Mesothelial cell of epicardium (in vitro differentiated cells): Measurements from ENCODE around the gene ITFG2. TPM values are rescaled to one million over a fixed set of nuclear protein-coding genes. Genes with fewer than 3 reads are reported as not detected.

Experiments
- DNase-seq, 2 experiments: peaks; one replicate each; pipeline ENCODE4 v3.0.0; 2021; ENCODE audit warnings: low spot score in 2 of 2; ENCODE audit not compliant: unreplicated experiment in 2 of 2
- H3K27ac Mint-ChIP-seq: 2 replicates; pipeline ENCODE4 v1.8.0; 2021; ENCODE audit warnings: mixed read lengths
- H3K27me3 Mint-ChIP-seq: 2 replicates; pipeline ENCODE4 v1.8.0; 2021; ENCODE audit warnings: low read depth, mixed read lengths
- H3K36me3 Mint-ChIP-seq: 2 replicates; pipeline ENCODE4 v1.8.0; 2021; ENCODE audit warnings: mixed read lengths
- H3K4me1 Mint-ChIP-seq: 2 replicates; pipeline ENCODE4 v1.8.0; 2021; ENCODE audit warnings: mixed read lengths
- H3K4me3 Mint-ChIP-seq: 2 replicates; pipeline ENCODE4 v1.8.0; 2021; ENCODE audit warnings: mild to moderate bottlenecking, moderate library complexity, mixed read lengths
- H3K9me3 Mint-ChIP-seq: 2 replicates; pipeline ENCODE4 v1.8.0; 2021; ENCODE audit warnings: mixed read lengths
- CTCF ChIP-seq: fragments of 200-600 bp; sonication (generic); IDR thresholded peaks from one replicate; pipeline ENCODE4 v1.5.0; 2021; ENCODE audit warnings: antibody characterized with exemption; ENCODE audit not compliant: unreplicated experiment
- total RNA-seq: library from RNA; stranded (reverse); gene quantifications from 3 replicates; pipeline ENCODE4 v1.2.1, GENCODE V29; 2021

Gene ITFG2
- total RNA-seq, 1 donor from 2014 or later, result 57.4 TPM

DNA sequence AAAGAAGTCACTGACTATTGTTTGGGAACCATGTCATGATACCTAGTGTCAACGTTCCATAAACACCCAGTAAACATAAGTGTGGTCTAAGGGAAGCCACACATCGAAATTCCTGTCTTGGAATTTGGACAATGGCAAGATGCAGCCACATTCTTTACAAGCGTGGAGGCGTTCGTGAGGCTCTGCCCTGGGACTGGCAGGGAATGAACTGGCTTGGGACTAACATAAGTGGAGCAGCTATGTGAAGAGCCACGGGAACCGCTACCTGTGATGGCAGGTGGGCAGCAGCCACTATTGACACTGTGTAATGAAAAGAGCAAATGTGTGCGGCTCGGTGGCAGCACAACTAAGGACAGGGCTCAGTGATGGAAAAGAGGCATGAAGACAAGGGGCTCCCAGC is 32.3 kb downstream of the ITFG2 start:
- H3K4me3 Mint-ChIP-seq, result no peak overlapping the region
- no peak for DNase-seq
- H3K27me3 Mint-ChIP-seq, result no peaks in the 10 kb centered on the region
- no peaks in the 10 kb centered on the region for H3K9me3 Mint-ChIP-seq
- TF ChIP-seq CTCF, result no peak
- peaks cover 4% of the 10 kb centered on the region for H3K36me3 Mint-ChIP-seq
- no peak overlapping the region for H3K27ac Mint-ChIP-seq
- H3K4me1 Mint-ChIP-seq, result peaks cover 8% of the 10 kb centered on the region

DNA sequence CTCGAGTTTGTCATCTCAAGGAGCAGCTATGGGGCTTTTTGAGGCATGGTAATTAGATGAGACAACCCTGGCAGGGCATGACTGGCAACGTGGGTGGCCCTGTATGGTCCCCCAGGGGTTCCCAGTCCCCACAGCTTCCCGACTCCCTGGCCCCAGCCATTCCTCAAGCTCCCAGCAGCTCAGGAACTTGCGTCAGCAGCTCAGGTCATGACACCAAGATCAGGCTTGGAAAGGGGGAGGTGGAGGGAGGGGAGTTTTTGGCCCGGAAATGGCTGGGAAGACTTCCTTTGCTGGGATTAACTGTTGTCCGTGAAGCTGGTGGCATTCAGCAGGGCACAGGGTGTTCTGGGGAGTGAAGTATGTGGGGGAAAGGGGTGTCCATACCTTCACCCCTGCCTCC is 32.8 kb downstream of the ITFG2 start:
- no peak overlapping the region for H3K27ac Mint-ChIP-seq
- no peak overlapping the region for H3K4me3 Mint-ChIP-seq
- TF ChIP-seq CTCF, result no peak

GRCh38 chr12:2851931-2852330 is 39.5 kb downstream of the ITFG2 start:
- no peak overlapping the region for H3K27ac Mint-ChIP-seq
- peaks cover 2% of the 10 kb centered on the region for H3K36me3 Mint-ChIP-seq
- no peak for TF ChIP-seq CTCF
- H3K27me3 Mint-ChIP-seq, result no peaks in the 10 kb centered on the region
- peaks cover 5% of the 10 kb centered on the region for H3K4me1 Mint-ChIP-seq
- H3K4me3 Mint-ChIP-seq, result no peak overlapping the region
- H3K9me3 Mint-ChIP-seq, result no peaks in the 10 kb centered on the region
- DNase-seq, result no peak

More for the DNA sequence above, 32.8 kb downstream of the ITFG2 start:
- no peak for DNase-seq
- peaks cover 4% of the 10 kb centered on the region for H3K36me3 Mint-ChIP-seq
- H3K4me1 Mint-ChIP-seq, result peaks cover 8% of the 10 kb centered on the region
- H3K27me3 Mint-ChIP-seq, result no peaks in the 10 kb centered on the region
- H3K9me3 Mint-ChIP-seq, result no peaks in the 10 kb centered on the region

DNA sequence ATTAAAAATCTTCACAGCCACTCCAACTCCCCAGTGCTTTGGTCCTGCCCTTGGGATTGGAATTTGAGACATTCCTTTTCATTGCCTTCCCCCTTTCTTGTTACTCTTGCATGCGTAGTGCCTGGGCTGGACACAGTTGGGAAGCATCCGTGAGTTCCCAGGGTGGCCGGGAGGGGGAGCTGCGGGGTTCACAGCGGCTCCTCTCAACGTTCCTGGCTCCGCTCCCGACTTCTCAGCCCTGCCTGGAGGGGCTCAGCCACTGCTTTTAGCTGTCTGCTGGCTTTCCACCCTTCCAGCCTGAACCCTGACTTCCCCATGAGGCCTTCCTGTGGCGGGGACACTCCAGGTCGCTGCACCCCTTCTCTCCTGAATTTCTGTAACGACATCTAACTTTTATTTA is 41.2 kb downstream of the ITFG2 start:
- H3K36me3 Mint-ChIP-seq, result no peaks in the 10 kb centered on the region
- peak; percentile 81 to 92 for DNase-seq
- H3K4me1 Mint-ChIP-seq, result peaks cover 5% of the 10 kb centered on the region
- H3K27ac Mint-ChIP-seq, result no peak overlapping the region
- H3K4me3 Mint-ChIP-seq, result no peak overlapping the region
- no peaks in the 10 kb centered on the region for H3K27me3 Mint-ChIP-seq
- no peaks in the 10 kb centered on the region for H3K9me3 Mint-ChIP-seq
- peak; percentile 76 for TF ChIP-seq CTCF

DNA sequence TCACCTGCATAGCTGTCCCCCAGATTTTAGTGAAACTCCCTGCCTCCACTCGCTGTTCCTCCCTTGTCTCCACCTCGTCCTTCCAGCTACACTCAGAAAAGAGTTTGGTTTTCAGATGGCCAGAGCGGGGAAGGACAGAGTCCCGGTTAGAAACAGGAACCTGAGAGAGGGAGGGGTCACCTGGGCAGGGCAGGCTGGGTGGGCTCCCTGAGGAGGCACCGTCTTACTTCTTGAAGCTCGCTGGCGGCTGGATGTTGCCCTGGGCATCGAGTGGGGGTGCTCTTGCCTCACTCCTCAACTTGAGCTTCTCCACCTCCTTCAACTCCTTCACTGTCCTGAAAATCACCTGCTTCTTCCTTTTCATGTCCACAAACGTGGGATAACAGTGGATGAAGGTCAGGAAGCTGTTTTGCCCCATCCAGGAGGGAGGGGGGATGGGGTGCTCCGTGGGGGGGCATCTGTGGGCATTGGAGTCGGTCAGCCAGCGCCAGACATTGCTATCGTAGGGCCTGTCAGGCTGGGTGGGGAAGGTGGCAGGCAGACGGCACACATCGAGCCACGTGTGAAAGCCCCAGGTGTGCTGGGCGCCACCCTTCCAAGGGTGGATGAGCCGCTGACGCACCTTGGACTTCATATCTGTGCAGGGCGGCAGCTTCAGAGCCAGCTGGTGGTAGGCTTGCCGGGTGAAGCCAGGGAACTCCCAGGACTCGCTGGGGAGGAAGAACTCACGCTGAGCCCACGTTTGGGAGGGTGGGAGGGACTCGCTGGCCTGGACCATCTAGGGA is 42.4 kb downstream of the ITFG2 start:
- Mint-ChIP-seq H3K36me3 (peaks cover 1% of the 10 kb centered on the region), H3K27me3 (no peaks in the 10 kb centered on the region), H3K4me1 (peaks cover 5% of the 10 kb centered on the region), H3K4me3 (no peak overlapping the region), H3K27ac (no peak overlapping the region), H3K9me3 (no peaks in the 10 kb centered on the region)
- no peak for TF ChIP-seq CTCF
- no peak for DNase-seq

- Mint-ChIP-seq H3K36me3 (peaks cover 7% of the 10 kb centered on the region), H3K9me3 (no peaks in the 10 kb centered on the region), H3K4me3 (no peak overlapping the region), H3K27me3 (no peaks in the 10 kb centered on the region), H3K4me1 (peaks cover 5% of the 10 kb centered on the region), H3K27ac (no peak overlapping the region)
- no peak for TF ChIP-seq CTCF
- no peak for DNase-seq
Observed at GRCh38 chr12:2855546-2855945, 43.1 kb downstream of the ITFG2 start.
